Astrocyte of the cerebellum (primary cell): ENCODE results near the gene SLC22A6.

Source experiments
- DNase-seq: peaks from one replicate; pipeline ENCODE4 v3.0.0-alpha.2; 2011; ENCODE audit warnings: low read depth
- H3K4me3 ChIP-seq: 2 replicates; pipeline ENCODE4 v1.5.1; 2011; ENCODE audit warnings: mild to moderate bottlenecking, low read depth, low read length, moderate library complexity
- in situ Hi-C: cut with HindIII; loops from 2 replicates; pipeline ENCODE4 v1.10.0; 2017; ENCODE audit warnings: low sequenced_read_pairs
- TF ChIP-seq, protein P1 (sequence below): IDR thresholded peaks from 2 replicates; pipeline ENCODE4 v1.5.1; 2012; ENCODE audit warnings: low read length, low read depth, moderate library complexity, mild to moderate bottlenecking; ENCODE audit errors: missing control alignments

The SLC22A6 gene

DNA sequence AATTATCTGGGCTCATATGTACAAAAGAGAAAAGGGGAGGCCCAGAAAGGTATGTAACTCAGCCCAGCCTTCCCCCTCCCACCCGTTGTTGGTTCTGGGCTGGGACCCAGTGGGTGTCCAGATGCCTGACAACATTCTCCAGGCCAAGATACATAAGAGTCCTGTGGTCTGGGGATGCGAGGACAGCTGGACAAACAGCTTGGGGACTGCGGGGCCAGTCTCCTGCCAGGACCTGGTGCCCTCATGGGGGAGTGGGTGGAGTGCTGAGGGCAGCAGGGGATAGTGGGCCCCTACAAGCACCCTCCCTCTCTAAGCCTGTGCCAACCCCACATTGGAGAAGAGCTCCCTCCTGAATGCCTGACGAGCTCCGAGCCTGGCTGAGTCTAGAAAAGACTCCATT lies 3.5 kb upstream of the SLC22A6 start:
- in situ Hi-C loops: no loop called here
- no peak overlapping the region for H3K4me3 ChIP-seq
- DNase-seq: no peak
- TF ChIP-seq, protein P1, sequence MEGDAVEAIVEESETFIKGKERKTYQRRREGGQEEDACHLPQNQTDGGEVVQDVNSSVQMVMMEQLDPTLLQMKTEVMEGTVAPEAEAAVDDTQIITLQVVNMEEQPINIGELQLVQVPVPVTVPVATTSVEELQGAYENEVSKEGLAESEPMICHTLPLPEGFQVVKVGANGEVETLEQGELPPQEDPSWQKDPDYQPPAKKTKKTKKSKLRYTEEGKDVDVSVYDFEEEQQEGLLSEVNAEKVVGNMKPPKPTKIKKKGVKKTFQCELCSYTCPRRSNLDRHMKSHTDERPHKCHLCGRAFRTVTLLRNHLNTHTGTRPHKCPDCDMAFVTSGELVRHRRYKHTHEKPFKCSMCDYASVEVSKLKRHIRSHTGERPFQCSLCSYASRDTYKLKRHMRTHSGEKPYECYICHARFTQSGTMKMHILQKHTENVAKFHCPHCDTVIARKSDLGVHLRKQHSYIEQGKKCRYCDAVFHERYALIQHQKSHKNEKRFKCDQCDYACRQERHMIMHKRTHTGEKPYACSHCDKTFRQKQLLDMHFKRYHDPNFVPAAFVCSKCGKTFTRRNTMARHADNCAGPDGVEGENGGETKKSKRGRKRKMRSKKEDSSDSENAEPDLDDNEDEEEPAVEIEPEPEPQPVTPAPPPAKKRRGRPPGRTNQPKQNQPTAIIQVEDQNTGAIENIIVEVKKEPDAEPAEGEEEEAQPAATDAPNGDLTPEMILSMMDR: no peak

DNA sequence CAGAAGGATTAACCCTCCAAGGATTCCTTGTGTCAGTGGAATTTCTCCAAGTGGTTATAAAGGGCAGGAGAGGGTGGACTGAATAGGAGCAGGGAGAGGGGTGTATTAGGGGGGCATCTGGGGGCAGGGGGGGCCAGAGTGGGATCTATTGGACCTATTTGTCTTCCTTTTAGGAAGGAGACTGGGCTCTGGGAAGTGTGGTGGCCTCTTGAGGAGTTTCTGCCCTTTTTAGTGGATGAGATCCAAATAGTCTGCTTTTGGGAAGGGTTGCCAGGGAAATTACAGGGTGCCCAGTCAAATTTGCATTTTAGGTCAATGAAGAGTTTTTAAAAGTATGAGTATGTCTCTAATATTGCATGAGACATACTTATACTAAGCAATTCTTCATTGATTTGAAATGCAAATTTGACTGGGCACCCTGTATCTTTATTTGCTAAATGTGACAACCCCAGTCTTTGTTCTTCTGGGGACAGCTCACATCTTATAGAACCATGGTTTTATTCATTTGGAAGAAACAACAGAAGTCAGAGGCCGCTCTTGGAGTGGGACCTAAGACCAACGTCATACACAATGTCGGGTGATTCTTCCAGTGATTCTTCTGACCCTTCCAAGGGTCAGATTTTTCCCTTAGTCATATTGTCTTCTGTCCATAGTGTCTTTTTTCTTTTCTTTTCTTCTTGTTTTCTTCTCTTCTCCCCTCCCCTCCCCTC lies 429 bp upstream of the SLC22A6 start:
- no peak for DNase-seq
- no peak overlapping the region for H3K4me3 ChIP-seq
- TF ChIP-seq, protein P1: no peak
- in situ Hi-C loops: no loop called here

DNA sequence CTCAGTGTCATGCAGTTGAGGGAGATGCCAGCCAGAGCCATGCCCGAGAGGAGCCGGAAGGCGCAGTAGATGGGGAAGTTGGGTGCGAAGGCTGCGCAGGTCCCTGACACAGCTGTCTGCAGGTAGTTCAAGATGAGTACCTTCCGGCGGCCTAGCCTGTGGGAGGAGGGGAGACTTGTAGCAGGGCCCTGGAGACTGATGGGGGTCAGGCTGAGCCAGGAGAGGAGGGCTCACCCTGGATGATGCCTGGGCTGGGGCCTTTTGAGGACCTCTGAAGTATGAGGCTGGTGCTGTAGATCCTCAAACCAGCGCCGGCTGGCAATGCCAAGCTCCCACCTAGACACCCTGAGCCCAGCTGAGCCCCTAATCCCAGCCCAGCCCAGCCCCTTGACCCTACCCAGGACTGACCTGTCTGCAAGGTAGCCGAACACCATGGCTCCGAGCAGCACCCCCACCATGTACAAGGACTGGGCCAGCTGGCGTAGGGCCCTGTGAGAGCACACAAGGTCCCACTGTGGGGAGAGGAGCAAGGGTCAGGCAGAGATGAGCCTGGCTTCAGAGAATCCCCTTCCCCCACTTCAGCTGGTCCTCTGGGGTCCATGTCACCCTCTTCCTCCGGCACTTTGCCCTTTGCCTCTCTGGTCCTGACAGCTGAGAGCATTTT lies 1.1 kb downstream of the SLC22A6 start:
- no peak for DNase-seq
- no peak overlapping the region for H3K4me3 ChIP-seq
- TF ChIP-seq, protein P1: no peak
- in situ Hi-C loops: no loop called here

DNA sequence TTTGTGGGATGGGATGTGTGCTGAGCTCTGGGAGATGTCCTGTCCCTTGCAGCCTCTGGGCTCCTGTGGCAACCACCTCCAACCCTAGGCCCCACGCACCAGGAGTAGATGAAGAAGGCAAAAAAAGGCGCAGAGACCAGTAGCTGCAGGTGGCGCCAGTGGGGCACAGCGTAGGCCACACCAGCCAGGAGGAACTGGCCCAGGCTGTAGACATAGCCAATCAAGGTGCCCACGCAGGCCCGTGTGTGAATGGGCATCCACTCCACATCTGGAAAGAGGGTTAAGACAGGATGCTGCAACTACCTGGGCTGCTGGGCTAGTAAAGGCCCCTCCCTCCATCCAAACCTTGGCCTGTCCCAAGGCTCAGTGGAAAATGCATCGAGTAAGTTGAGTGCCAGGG lies 3.0 kb downstream of the SLC22A6 start:
- in situ Hi-C loops: no loop called here
- no peak for DNase-seq
- H3K4me3 ChIP-seq: no peak overlapping the region
- TF ChIP-seq, protein P1: no peak

DNA sequence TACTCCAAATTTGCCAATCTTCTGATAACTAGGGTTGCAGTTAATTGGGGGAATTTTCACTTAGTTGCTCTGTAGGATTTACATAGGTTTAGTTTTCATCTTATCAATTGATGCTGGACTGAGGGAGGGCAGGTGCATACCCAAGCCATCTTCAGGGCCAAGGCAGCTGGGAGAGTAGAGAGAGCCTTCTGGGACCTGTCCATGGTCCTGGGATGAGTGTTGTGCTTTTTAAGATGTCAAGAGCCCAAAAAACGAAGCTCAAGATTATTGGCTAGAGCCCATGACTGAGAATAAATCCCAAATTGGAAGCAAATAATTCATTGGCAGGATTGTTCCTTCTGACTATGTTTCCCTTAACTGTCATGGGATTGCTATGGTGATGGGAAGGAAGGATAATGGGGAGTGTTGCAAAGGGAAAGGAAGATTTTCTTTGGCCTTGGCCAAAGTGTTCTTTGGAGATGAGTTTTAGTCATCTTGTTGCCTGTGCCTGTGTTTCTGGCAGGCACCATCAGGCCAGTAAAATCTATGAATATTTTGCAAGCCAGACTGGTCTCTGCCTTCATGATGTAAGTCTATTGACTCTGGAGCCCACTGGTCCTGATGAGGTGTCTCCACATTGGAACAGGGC lies 4.5 kb downstream of the SLC22A6 start:
- in situ Hi-C loops: no loop called here
- DNase-seq: no peak
- H3K4me3 ChIP-seq: no peak overlapping the region
- TF ChIP-seq, protein P1: no peak

DNA sequence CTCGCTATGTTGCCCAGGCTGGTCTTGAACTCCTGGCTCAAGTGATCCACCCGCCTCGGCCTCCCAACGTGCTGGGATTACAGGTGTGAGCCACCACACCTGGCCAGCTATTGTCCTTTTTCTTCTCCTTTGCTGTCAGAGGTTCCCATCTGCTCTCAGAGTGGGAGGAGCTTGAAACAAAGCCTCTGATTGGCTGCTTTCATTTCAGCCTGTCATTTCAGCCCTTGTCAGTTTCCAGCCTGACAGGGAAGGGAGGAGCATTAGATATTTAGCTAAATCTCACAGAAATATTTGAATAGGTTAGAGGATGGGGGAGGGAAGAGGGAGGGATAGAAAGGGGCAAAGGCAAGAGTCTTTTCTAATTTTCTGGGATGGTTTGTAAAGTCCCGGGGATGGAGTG lies 8.7 kb downstream of the SLC22A6 start:
- TF ChIP-seq, protein P1: no peak
- H3K4me3 ChIP-seq: no peak overlapping the region
- in situ Hi-C loops: no loop called here
- no peak for DNase-seq
